Peyer's patch (tissue), 4 donors: ENCODE data around the gene SCRN2. TPM values are rescaled to one million over a fixed set of nuclear protein-coding genes. Genes with fewer than 3 reads are reported as not detected.
A peak's percentile ranks its signal among the peaks of the same experiment; 100 is the strongest.

Experiments used
- DNase-seq, 3 donors: peaks; one replicate each; pipeline ENCODE4 v3.0.0-alpha.2; 2017 to 2019
- H3K27ac ChIP-seq, 4 donors: fragments of 200-600 bp; sonication (generic); one replicate each; pipeline ENCODE4 v1.5.1; 2016 to 2019
- H3K27me3 ChIP-seq, 2 donors: fragments of 200-600 bp; sonication (generic); one replicate each; pipeline ENCODE4 v1.5.1; 2019
- H3K36me3 ChIP-seq, 3 donors: fragments of 200-600 bp; sonication (generic); one replicate each; pipeline ENCODE4 v1.5.1; 2016 to 2019
- H3K4me1 ChIP-seq, 4 donors: fragments of 200-600 bp; sonication (generic); one replicate each; pipeline ENCODE4 v1.5.1; 2016 to 2019
- H3K4me3 ChIP-seq, 4 donors: fragments of 200-600 bp; sonication (generic); 1 replicate in 3 of 4; 2 replicates in 1 of 4; pipeline ENCODE4 v1.5.1; 2016 to 2019; ENCODE audit warnings: mild to moderate bottlenecking in 1 of 4
- H3K9me3 ChIP-seq, 4 donors: fragments of 200-600 bp; sonication (generic); one replicate each; pipeline ENCODE4 v1.5.1; 2016 to 2019; ENCODE audit warnings: mild to moderate bottlenecking in 1 of 4
- POLR2A ChIP-seq, 2 donors: fragments of 450-650 bp; IDR thresholded peaks; one replicate each; pipeline ENCODE4 v1.5.1; 2017; ENCODE audit warnings: antibody characterized with exemption in 2 of 2, mild to moderate bottlenecking in 2 of 2, moderate library complexity in 2 of 2
- total RNA-seq, 4 donors: library from RNA; depleted of rRNA; stranded (reverse); fragments of >200 nt; gene quantifications; one replicate each; pipeline ENCODE4 v1.1.0, GENCODE V29; 2016
- TF ChIP-seq, protein P1 (sequence below), 6 experiments: fragments of 450-650 bp in 4 of 6; fragments of 200-600 bp in 2 of 6; sonication (generic) in 1 of 6; IDR thresholded peaks; one replicate each; pipeline ENCODE4 v1.5.1; 2017 to 2019; ENCODE audit warnings: antibody characterized with exemption in 6 of 6, mild to moderate bottlenecking in 3 of 6, moderate library complexity in 1 of 6

SCRN2 gene
- total RNA-seq, 4 donors from 2014 or later = 56.2 to 126 (median 86.9) TPM

DNA sequence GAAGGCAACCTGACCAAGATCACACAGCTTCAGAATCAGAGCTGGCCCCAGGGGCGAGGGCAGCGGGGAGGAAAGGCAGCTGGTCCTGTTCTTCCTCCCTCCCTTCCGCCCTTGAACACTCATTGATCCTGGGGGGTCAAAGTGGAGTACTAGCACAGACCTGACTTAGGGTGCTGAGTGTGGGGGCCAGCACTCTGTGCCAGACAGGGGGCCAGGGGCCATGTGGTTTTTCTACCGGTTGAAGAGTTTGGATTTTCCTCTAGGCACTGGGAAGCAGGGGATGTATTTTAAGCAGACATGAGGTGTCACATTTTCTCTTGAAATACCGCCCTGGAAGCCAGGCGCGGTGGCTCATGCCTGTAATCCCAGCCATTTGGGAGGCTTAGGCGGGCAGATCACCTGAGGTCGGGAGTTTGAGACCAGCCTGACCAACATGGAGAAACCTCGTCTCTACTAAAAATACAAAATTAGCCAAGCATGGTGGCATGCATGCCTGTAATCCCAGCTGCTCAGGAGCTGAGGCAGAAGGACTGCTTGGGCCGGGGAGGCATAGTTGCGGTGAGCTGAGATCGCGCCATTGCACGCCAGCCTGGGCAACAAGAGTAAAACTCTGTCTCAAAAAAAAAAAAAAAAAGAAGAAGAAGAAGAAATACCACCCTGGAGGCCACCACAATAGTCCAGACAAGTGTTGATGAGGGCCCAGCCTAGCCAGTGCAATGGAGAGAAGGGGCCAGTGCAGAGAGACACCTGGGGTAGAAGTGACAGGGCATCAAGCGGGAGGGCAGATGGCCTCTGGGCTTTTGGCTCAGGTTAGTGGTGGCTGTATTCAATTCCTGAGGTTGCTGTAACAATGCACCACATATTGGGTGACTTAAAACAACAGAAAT is 34.8 kb downstream of the SCRN2 start:
- Histone ChIP-seq H3K4me3 (no peak overlapping the region), H3K36me3 (peaks cover 0 to 40% (median 0%) of the 10 kb centered on the region in 3 donors), H3K9me3 (no peaks in the 10 kb centered on the region), H3K4me1 (peaks cover 0 to 20% (median under 1%) of the 10 kb centered on the region in 4 donors), H3K27me3 (no peaks in the 10 kb centered on the region), H3K27ac (no peak overlapping the region)
- DNase-seq = peak in 1 of 3 donors; percentile 28
- TF ChIP-seq, protein P1, sequence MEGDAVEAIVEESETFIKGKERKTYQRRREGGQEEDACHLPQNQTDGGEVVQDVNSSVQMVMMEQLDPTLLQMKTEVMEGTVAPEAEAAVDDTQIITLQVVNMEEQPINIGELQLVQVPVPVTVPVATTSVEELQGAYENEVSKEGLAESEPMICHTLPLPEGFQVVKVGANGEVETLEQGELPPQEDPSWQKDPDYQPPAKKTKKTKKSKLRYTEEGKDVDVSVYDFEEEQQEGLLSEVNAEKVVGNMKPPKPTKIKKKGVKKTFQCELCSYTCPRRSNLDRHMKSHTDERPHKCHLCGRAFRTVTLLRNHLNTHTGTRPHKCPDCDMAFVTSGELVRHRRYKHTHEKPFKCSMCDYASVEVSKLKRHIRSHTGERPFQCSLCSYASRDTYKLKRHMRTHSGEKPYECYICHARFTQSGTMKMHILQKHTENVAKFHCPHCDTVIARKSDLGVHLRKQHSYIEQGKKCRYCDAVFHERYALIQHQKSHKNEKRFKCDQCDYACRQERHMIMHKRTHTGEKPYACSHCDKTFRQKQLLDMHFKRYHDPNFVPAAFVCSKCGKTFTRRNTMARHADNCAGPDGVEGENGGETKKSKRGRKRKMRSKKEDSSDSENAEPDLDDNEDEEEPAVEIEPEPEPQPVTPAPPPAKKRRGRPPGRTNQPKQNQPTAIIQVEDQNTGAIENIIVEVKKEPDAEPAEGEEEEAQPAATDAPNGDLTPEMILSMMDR (IDR thresholded peaks at IDR 0.05) = no peak
- TF ChIP-seq POLR2A (IDR thresholded peaks at IDR 0.05) = no peak

DNA sequence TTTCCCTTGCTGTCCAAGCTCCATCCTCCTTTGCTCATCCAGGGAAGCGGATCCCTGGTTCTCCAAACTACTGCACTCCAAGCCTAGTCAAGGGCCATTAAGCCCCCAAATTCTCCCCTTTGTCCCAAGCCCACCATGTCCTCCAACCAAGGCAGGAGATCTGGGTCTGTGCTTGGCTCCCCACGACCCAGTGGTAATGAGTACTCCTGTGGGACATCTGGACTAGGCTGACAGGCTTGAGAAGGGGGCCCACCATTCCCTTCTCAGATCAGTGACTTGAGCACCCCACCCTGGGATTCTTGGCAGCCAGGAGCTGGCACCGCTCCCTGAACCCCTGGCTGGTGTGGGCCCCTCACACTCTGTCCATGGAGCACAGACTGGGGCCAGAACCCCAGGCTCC is 36.6 kb downstream of the SCRN2 start:
- Histone ChIP-seq H3K9me3 (no peaks in the 10 kb centered on the region), H3K36me3 (peaks cover 0 to 30% (median 0%) of the 10 kb centered on the region in 3 donors), H3K27me3 (no peaks in the 10 kb centered on the region), H3K27ac (no peak overlapping the region), H3K4me1 (peaks cover 0 to 2% (median 0%) of the 10 kb centered on the region in 4 donors), H3K4me3 (no peak overlapping the region)
- no peak for TF ChIP-seq POLR2A (IDR thresholded peaks at IDR 0.05)
- TF ChIP-seq, protein P1 (IDR thresholded peaks at IDR 0.05) = no peak
- DNase-seq = peak in 1 of 3 donors; percentile 38

DNA sequence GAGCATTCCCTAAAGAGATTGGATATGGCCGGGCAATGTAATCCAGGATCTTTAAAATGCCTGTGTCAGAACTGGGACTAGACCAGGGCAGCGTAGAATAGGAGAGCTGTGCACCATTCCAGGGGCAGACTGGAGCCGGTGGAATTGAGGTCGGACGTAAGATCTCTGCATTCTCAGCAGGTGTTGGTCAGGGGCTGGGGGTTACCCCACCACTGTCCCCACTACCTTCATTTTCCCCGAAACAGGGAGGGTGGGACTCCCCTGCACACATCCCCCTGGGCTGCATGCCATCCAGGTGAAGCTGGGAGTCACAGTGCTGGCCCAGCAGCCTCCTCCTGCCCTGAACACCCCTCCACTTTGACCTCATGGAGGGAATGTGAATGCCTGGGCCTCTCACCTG is 37.3 kb downstream of the SCRN2 start:
- no peak overlapping the region for H3K27ac ChIP-seq
- H3K36me3 ChIP-seq = peaks cover 0 to 22% (median 0%) of the 10 kb centered on the region in 3 donors
- peak in 1 of 3 donors; percentile 19 for DNase-seq
- no peaks in the 10 kb centered on the region for H3K4me1 ChIP-seq
- no peak overlapping the region for H3K4me3 ChIP-seq
- no peaks in the 10 kb centered on the region for H3K9me3 ChIP-seq
- TF ChIP-seq, protein P1 (IDR thresholded peaks at IDR 0.05) = no peak
- no peak for TF ChIP-seq POLR2A (IDR thresholded peaks at IDR 0.05)
- H3K27me3 ChIP-seq = no peaks in the 10 kb centered on the region

DNA sequence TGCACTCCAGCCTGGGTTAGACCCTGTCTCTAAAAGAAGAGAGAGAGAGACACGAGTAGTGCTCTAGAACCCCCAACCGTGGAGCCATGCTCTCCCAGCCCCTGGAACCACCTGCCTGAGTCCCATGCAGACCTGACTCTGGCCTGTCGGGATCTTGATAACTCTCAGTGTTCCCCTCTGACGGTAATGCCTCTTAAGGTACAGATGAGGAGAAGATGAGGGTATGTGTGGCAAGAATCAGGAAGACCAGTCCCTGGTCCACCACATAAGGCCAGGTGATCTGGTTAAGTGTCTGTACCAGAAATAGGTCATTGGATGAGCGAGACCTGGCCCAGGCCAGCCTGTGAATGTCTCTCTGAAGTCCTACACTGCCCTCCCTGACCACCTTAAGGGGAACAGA is 37.9 kb downstream of the SCRN2 start:
- Histone ChIP-seq H3K9me3 (no peaks in the 10 kb centered on the region), H3K27ac (no peak overlapping the region), H3K4me3 (no peak overlapping the region), H3K27me3 (no peaks in the 10 kb centered on the region), H3K36me3 (peaks cover 0 to 17% (median 0%) of the 10 kb centered on the region in 3 donors), H3K4me1 (no peaks in the 10 kb centered on the region)
- DNase-seq = peak in 1 of 3 donors; percentile 28
- no peak for TF ChIP-seq POLR2A (IDR thresholded peaks at IDR 0.05)
- TF ChIP-seq, protein P1 (IDR thresholded peaks at IDR 0.05) = no peak

GRCh38 chr17:47802341-47803022 is 38.6 kb downstream of the SCRN2 start:
- Histone ChIP-seq H3K4me3 (no peak overlapping the region), H3K9me3 (no peaks in the 10 kb centered on the region), H3K36me3 (peaks cover 0 to 10% (median 0%) of the 10 kb centered on the region in 3 donors), H3K4me1 (no peaks in the 10 kb centered on the region), H3K27ac (no peak overlapping the region), H3K27me3 (no peaks in the 10 kb centered on the region)
- TF ChIP-seq, protein P1 (IDR thresholded peaks at IDR 0.05) = peak; percentile 8 to 67 (median 58)
- TF ChIP-seq POLR2A (IDR thresholded peaks at IDR 0.05) = no peak
- DNase-seq = peak; percentile 50 to 74 (median 67)
